ENCODE data around the gene GNAI3. TPM values are rescaled to one million over a fixed set of nuclear protein-coding genes. Genes with fewer than 3 reads are reported as not detected.
A peak's percentile ranks its signal among the peaks of the same experiment; 100 is the strongest.

Gene GNAI3
- total and polyA plus RNA-seq, 2 of the 13 experiments (the other 11 are each of a cell fraction or from before 2014, with no cell fraction given), result 4.3 to 9.0 TPM

DNA sequence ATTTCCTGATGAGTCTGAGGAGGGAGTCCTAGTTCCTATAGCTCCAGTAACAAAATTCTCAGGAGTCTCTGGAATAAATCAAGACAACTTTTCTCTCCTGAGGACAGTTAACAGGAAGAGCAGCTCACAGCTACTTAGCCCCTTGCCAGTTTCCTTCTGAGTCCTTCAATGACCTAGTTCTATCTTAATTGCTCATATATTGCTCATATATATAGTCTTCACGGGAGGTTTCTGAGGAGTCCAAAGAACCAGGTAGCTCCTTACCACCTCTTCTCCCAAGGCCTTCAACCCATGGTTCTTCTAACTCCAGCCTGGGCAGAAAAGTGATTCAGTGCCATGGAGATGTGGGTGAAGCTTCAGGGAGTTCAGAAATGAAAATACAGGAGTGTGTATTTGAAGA lies 43.4 kb upstream of the GNAI3 start:
- POLR2A ChIA-PET, result no interaction called here
- ATAC-seq, result no peak

DNA sequence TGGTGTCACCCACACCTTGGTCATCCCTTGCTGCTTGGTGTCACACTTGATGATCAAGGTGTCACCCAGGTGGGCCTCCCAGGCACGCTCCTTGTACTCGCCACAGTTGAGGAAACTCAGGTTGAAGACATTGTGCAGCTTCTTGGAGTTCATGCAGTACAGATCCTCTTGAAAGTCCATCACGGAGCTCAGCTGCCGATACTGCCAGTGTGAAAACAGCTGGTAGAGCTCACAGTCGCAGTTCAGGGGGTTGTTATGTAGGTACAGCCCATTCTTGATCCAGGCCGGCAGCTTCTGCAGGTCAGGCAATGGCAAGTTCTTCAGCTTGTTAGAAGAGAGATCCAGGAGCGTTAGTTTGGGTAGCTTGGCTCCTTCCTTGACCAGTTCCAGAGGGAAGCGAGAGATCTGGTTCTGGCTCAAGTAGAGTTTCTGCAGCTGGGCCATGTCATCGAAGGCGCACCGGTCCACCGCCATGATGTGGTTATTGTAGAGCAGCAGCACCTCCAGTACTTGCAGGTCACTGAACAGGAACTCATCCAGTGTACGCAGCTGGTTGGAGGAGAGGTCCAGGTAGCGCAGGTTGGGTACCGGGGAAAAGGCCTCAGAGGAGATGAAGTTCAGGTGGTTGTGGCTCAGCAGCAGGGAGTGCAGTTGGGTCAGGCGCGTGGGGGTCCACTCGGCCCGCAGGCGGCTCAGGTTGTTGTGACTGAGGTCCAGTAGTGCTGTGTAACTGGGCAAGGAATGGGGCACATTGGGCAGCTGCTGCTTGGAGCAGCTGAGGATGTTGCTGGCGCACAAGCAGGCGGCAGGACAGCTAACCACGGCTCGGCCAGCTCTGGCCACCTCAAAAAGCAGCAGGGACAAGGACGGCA lies 40.2 kb upstream of the GNAI3 start:
- FAIRE-seq, result no peak
- intact Hi-C loops (cut with micrococcal nuclease; ENCODE audit: unreplicated experiment) (no loop called here), in situ Hi-C loops (cut with HindIII; ENCODE audit: extremely low pct_ligation_motif_present, low pct_unique_long_range_greater_than_20kb) (no loop called here)
- CTCF ChIA-PET (ENCODE audit: low intra/inter-chr PET ratio, low total read pairs), result no interaction called here
- Histone ChIP-seq H3K4me2 (ENCODE audit: low read depth, low read length) (no peak overlapping the region), H3K4me1 (ENCODE audit: insufficient read depth, low read length) (peaks cover 17% of the 10 kb centered on the region), H3K27me3 (ENCODE audit: control insufficient read depth in 1 of 2, insufficient read depth in 2 of 2, low read length in 2 of 2) (peaks cover 0 to 18% of the 10 kb centered on the region in 2 experiments; a peak in 3 of 5 replicates), H3K9me3 (ENCODE audit: low read length) (no peaks in the 10 kb centered on the region), H3K36me3 (replicated peaks in 1 of 2; ENCODE audit: control insufficient read depth in 1 of 2, insufficient read depth in 2 of 2, low read length in 2 of 2) (no peaks in the 10 kb centered on the region), H4K20me1 (ENCODE audit: insufficient read depth, low read length) (no peaks in the 10 kb centered on the region), H3K79me2 (ENCODE audit: insufficient read depth, low read length) (no peaks in the 10 kb centered on the region), H2AFZ (ENCODE audit: low read length) (no peak overlapping the region), H3K27ac (ENCODE audit: extremely low read length, insufficient read depth, low read length) (no peak overlapping the region), H3K4me3 (replicated peaks in 1 of 3; ENCODE audit: insufficient read depth in 1 of 3, low read depth in 2 of 3, low read length in 3 of 3) (no peak overlapping the region; a peak in 1 of 6 replicates), H3K9ac (ENCODE audit: insufficient read depth, low read depth, low read length) (no peak overlapping the region)
- WGBS (ENCODE audit: low lambda C conversion rate), result 86% methylated on average over 21 of the region's 25 CpGs
- no TSS peak for BruUV-seq (replicated peaks)
- ATAC-seq, result peak; percentile 13; the same call in 2 of the 3 replicates
- no peak for TF ChIP-seq IRF2 (CRISPR knock-in tag; IDR thresholded peaks at IDR 0.05)
- TF ChIP-seq SOX5 (CRISPR knock-in tag; IDR thresholded peaks at IDR 0.05; ENCODE audit: borderline replicate concordance), result no peak
- no peak for TF ChIP-seq KDM4B (CRISPR knock-in tag; IDR thresholded peaks at IDR 0.05)
- TF ChIP-seq, protein P1, sequence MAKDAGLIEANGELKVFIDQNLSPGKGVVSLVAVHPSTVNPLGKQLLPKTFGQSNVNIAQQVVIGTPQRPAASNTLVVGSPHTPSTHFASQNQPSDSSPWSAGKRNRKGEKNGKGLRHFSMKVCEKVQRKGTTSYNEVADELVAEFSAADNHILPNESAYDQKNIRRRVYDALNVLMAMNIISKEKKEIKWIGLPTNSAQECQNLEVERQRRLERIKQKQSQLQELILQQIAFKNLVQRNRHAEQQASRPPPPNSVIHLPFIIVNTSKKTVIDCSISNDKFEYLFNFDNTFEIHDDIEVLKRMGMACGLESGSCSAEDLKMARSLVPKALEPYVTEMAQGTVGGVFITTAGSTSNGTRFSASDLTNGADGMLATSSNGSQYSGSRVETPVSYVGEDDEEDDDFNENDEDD (CRISPR knock-in tag; IDR thresholded peaks at IDR 0.05; ENCODE audit: borderline replicate concordance), result no peak
- no peak for TF ChIP-seq STAT5B (CRISPR knock-in tag; IDR thresholded peaks at IDR 0.05)
- TF ChIP-seq ZNF672 (CRISPR knock-in tag; IDR thresholded peaks at IDR 0.05), result no peak
- TF ChIP-seq ZNF431 (CRISPR knock-in tag; IDR thresholded peaks at IDR 0.05; ENCODE audit: borderline replicate concordance, low read depth), result no peak
- no peak for TF ChIP-seq ZSCAN29 (CRISPR knock-in tag; conservative IDR thresholded peaks at IDR 0.05)
- no peak for TF ChIP-seq ZNF354B (CRISPR knock-in tag; IDR thresholded peaks at IDR 0.05)
- POLR2A ChIA-PET, result interaction anchor here (0.8 kb wide), 1 partner anchor 40 kb away, joined by 3 read pairs; the partner anchor contains the start of gene GNAI3
- no peak for DNase-seq (ENCODE audit: low spot score)

More for the DNA sequence above, 43.4 kb upstream of the GNAI3 start:
- no peaks in the 10 kb centered on the region for H4K20me1 ChIP-seq (ENCODE audit: insufficient read depth, low read length)
- TF ChIP-seq ARID2 (CRISPR knock-in tag; IDR thresholded peaks at IDR 0.05; ENCODE audit: borderline replicate concordance), result no peak
- TF ChIP-seq BHLHE40 (IDR thresholded peaks at IDR 0.05; ENCODE audit: low read length), result no peak
- TF ChIP-seq BRD4 (CRISPR knock-in tag; IDR thresholded peaks at IDR 0.05), result no peak
- no peak for TF ChIP-seq HDAC2 (CRISPR knock-in tag; IDR thresholded peaks at IDR 0.05)
- H2AFZ ChIP-seq (ENCODE audit: low read length), result no peak overlapping the region
- H3K9me3 ChIP-seq (ENCODE audit: low read length), result no peaks in the 10 kb centered on the region
- no TSS peak for BruUV-seq (replicated peaks)
- CTCF ChIA-PET (ENCODE audit: low intra/inter-chr PET ratio, low total read pairs), result no interaction called here
- no peak overlapping the region for H3K4me3 ChIP-seq (replicated peaks in 1 of 3; ENCODE audit: insufficient read depth in 1 of 3, low read depth in 2 of 3, low read length in 3 of 3)
- DNase-seq (ENCODE audit: low spot score) (no peak), FAIRE-seq (no peak)
- peaks cover 9% of the 10 kb centered on the region for H3K4me1 ChIP-seq (ENCODE audit: insufficient read depth, low read length)
- in situ Hi-C loops (cut with HindIII; ENCODE audit: extremely low pct_ligation_motif_present, low pct_unique_long_range_greater_than_20kb) (no loop called here), intact Hi-C loops (cut with micrococcal nuclease; ENCODE audit: unreplicated experiment) (no loop called here)
- peaks cover 0 to 4% of the 10 kb centered on the region in 2 experiments; a peak in 2 of 5 replicates for H3K27me3 ChIP-seq (ENCODE audit: control insufficient read depth in 1 of 2, insufficient read depth in 2 of 2, low read length in 2 of 2)
- no peaks in the 10 kb centered on the region for H3K36me3 ChIP-seq (replicated peaks in 1 of 2; ENCODE audit: control insufficient read depth in 1 of 2, insufficient read depth in 2 of 2, low read length in 2 of 2)
- no peaks in the 10 kb centered on the region for H3K79me2 ChIP-seq (ENCODE audit: insufficient read depth, low read length)
- H3K9ac ChIP-seq (ENCODE audit: insufficient read depth, low read depth, low read length), result no peak overlapping the region
- no peak overlapping the region for H3K4me2 ChIP-seq (ENCODE audit: low read depth, low read length)
- 0% methylated on average over 1 of the region's 1 CpG for WGBS (ENCODE audit: low lambda C conversion rate)
- no peak overlapping the region for H3K27ac ChIP-seq (ENCODE audit: extremely low read length, insufficient read depth, low read length)
